ENCODE results near the gene MOB2. TPM values are rescaled to one million over a fixed set of nuclear protein-coding genes. Genes with fewer than 3 reads are reported as not detected.

Gene MOB2
- total RNA-seq, 1 experiment from 2014 or later: 19.9 TPM

- no peak for DNase-seq (ENCODE audit: low read depth)
These were observed 28.7 kb downstream of the MOB2 start for GRCh38 chr11:1457856-1458255.

GRCh38 chr11:1457326-1457680 lies 29.3 kb downstream of the MOB2 start:
- DNase-seq (ENCODE audit: low read depth): no peak

DNA sequence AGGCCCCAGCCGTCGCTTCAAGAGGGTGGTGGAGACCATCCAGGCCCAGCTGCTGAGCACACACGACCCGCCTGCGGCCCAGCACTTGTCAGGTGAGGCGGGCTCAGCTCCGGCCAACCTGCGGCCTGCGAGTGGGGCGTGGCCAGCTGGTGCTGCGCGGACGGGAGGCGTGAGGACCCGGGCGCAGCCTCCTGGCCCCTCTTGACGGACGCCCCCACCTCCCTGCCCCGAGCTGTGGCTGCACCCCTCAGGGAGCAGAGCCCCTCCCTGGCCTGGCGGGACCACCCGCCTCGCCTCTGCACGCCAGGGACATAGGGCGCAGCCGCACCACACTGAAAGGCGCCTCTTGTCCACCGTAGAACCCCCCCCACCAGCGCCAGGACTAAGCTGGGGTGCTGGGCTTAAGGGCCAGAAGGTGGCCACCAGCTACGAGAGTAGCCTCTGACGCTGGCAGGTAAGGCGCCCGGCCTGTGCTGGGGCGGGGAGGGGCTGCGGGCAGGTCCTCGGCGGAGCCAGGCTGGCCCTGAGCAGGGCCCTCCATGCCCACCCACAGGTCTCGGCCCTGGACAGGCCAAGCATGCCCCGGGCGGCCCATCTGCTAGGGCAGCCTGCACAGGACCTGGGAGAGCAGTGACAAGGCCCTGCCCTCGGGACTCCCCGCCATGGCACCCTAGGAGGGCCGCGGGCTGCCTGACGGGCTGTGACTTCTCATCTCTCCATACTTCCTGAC lies 29.8 kb downstream of the MOB2 start:
- DNase-seq (ENCODE audit: low read depth): no peak

DNA sequence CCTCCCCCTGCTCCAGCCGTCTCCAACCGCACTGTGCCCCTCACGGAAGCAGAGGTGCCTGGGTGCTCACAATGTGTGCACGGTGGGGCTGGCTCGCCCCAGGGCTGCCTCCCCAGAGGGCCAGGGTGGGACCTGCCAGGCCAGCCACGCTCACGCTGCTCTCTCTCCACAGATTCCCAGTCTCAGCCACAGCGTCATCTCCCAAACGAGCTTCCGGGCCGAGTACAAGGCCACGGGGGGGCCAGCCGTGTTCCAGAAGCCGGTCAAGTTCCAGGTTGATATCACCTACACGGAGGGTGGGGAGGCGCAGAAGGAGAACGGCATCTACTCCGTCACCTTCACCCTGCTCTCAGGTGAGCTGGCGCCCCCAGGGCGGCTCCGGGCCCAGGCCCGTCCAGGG lies 30.4 kb downstream of the MOB2 start:
- DNase-seq (ENCODE audit: low read depth): no peak

DNA sequence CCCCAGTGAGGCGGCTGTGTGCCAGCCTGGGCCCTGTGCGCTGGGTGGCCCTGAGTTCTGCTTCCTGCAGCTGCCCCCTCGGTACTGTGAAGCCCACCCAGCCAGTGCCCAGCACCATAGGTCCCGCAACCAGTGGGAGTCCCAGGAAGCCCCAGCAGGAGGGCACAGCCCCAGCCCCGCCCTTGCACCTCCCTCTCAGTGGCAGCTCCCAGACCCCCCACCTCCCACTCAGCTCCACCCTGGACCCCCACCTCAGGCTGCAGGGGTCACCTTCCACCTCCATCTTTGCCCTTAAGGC lies 30.9 kb downstream of the MOB2 start:
- no peak for DNase-seq (ENCODE audit: low read depth)

- no peak for DNase-seq (ENCODE audit: low read depth)
These were observed 31.4 kb downstream of the MOB2 start for GRCh38 chr11:1455032-1455762.

- DNase-seq (ENCODE audit: low read depth): no peak
These were observed 32.0 kb downstream of the MOB2 start for GRCh38 chr11:1454576-1454975.

GRCh38 chr11:1453611-1454034 lies 33.0 kb downstream of the MOB2 start:
- no peak for DNase-seq (ENCODE audit: low read depth)

- DNase-seq (ENCODE audit: low read depth): no peak
These were observed 33.8 kb downstream of the MOB2 start for GRCh38 chr11:1452744-1453143.

GRCh38 chr11:1451781-1452470 lies 34.7 kb downstream of the MOB2 start:
- no peak for DNase-seq (ENCODE audit: low read depth)

DNA sequence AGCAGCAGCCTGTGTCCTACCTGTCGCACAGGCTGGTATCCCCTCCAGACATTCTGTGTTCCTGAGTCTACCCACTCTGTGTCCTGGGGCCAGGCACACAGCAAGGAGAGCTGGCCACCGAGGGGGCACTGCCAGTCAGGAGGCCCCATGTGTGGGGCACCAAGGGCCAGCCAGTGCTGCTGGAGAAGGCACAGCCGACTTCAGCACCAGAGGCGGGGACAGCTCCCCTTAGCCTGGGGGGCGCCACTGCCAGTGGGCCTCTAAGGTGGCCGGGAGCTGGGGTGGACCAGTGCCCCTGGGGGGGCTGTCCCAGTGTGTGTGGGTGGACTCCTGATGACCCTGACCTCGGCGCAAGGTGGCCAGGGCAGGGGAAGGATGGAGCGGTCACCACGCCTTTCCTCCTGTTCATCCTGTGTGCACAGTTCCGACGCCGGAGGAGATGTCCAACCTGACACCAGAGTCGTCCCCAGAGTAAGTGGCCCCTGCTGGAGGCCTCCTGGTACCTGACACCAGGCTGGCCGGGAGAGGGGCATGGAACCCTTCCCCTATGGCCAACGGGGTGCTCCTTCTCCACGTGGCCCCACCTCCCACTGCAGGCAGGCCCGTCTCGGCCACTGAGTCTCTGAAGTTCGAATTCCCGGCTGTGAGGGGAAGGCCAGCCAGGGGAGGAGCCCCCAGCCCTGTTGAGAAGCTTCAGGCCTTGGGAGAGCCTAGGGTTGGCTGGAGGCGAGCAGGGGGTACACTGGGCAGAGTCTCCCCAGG lies 35.4 kb downstream of the MOB2 start:
- DNase-seq (ENCODE audit: low read depth): no peak

GRCh38 chr11:1450344-1450875 lies 36.2 kb downstream of the MOB2 start:
- DNase-seq (ENCODE audit: low read depth): no peak

- DNase-seq (ENCODE audit: low read depth): no peak
These were observed 36.9 kb downstream of the MOB2 start for GRCh38 chr11:1449490-1450243.

- no peak for DNase-seq (ENCODE audit: low read depth)
These were observed 37.7 kb downstream of the MOB2 start for GRCh38 chr11:1448882-1449281.

DNA sequence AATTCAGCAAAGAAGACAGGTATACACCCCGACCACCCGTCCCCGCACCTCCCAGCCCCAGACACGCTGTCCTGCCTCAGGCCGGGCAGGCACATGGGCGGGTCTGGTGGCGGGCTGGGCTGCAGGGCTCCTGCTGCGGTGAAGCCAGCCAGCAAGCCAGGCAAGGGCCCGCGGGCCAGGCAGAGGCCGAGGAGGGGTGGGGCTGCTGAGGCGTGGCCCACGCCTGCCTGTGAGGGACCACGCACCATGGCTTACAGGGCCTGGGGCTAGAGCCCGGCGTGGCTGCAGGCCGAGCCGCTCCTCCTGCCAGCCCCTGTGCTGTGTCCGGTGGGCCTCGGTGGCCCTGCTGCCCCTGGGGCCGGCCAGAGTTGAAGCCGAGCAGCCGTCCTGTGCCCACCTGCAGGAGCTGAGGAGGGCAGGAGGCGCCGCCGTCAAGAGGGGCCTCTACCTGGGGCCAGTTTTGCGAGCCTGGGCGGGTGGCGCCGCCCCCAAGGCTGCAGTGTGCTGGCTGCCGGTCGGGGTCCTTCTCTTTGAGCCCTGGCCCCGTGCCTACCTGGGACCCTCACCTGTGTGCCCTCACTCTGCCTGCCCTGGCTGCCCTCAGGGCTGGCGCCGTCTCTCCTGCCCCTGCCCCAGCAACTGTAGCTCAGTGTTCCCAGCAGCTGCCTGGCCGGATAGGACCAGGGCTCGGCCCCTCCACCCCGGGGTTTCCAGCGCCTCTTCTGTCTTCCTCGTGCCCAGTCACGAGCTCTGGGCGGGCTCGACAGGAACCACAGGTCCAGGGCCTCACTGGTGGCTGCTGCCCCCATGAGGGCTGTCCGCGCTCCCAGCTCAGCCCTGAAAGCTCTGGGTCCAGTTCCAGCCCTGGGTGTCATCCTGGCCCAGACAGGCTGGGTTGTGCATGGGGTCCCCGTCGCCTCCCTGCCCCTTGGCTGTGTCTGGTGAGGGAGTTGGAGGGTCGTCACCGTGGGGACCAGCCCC lies 38.4 kb downstream of the MOB2 start:
- DNase-seq (ENCODE audit: low read depth): no peak

DNA sequence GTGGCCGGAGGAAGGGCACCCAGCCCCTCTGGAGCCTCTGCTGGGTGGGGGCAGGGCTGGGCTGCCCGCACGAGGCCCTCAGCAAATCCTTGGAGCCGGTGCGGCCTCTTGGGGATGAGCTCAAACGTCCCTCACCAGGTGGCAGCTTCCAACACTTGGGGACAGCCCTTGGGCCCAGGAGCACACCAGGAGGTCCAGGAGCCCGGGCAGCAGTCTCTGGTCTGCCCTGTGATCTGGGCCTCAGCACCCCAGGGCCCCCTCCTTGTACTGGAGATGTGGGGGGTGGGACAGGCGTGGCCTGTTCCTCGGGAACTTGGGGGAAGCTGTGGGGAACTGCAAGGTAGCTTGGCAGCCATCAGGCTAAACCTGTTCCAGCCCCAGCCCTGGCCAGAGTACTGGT lies 40.0 kb downstream of the MOB2 start:
- no peak for DNase-seq (ENCODE audit: low read depth)

GRCh38 chr11:1445741-1446445 lies 40.7 kb downstream of the MOB2 start:
- no peak for DNase-seq (ENCODE audit: low read depth)

- DNase-seq (ENCODE audit: low read depth): no peak
These were observed 41.7 kb downstream of the MOB2 start for GRCh38 chr11:1444823-1445422.

DNA sequence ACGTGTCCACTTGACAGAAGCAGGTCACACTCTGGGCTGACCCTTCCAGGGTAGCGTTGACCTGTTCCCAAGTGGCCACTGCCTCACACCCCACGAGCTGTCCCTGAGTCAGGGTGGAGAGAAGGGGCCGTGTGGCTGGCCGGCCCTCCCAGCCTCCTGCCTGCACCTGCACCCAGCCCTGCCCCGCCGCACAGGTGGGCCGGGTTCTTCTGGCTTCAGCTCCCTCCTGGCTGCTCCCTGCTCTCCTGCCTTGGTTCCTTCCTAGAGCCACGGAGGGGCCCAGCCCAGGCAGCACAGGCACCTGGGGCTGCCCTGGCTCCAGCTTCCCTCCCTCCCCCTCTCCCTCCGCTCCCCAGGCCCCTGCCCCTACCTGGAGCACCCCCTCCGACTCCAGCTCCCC lies 42.3 kb downstream of the MOB2 start:
- DNase-seq (ENCODE audit: low read depth): no peak

Data from LHCN-M2 (cell line).